Measurements from ENCODE around the gene HELZ2.
"Not testable (repeated sequence)": the region's sequence is repeated elsewhere in the genome, so short reads cannot be mapped to it uniquely, and the experiment has no call there.

HELZ2 gene

DNA sequence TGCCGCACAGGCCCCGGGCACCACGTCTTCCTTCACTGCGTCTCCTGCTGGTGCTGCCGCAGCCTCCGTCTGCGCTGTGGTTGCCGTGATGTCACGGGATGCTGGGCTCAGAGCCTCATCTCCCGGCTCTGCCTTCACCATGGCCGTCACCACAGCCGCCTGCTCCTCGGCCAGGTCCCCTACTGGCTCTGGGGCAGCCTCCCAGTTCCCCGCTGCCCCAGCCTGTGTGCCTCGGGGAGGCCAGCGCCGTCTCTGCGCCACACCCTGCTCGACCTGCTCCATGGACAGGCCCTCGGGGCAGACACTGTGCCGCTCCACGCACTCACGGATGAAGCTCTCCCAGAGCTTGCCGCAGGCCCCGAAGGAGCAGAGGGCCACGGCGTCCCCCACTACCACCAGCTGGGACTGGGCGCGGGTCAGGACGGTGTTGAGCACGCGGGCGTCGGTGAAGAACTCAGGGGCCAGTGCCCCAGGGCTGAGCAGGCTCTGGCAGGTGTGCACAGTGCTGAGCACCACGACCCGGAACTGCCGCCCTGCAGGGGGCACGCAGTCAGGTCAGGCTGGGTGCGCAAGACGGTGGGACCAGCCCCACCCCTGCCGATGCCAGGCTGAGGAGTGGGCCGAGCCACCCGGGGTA, 8.2 kb downstream of the HELZ2 start:
- no peak for DNase-seq (ENCODE audit: low read depth in 1 of 2, low spot score in 1 of 2)

- DNase-seq (ENCODE audit: low read depth in 1 of 2, low spot score in 1 of 2): no peak
Measured at GRCh38 chr20:63565021-63565698, 8.9 kb downstream of the HELZ2 start.

GRCh38 chr20:63564036-63564810, 9.8 kb downstream of the HELZ2 start:
- DNase-seq (ENCODE audit: low read depth in 1 of 2, low spot score in 1 of 2): no peak

GRCh38 chr20:63563225-63563935, 10.7 kb downstream of the HELZ2 start:
- DNase-seq (ENCODE audit: low read depth in 1 of 2, low spot score in 1 of 2): no peak

DNA sequence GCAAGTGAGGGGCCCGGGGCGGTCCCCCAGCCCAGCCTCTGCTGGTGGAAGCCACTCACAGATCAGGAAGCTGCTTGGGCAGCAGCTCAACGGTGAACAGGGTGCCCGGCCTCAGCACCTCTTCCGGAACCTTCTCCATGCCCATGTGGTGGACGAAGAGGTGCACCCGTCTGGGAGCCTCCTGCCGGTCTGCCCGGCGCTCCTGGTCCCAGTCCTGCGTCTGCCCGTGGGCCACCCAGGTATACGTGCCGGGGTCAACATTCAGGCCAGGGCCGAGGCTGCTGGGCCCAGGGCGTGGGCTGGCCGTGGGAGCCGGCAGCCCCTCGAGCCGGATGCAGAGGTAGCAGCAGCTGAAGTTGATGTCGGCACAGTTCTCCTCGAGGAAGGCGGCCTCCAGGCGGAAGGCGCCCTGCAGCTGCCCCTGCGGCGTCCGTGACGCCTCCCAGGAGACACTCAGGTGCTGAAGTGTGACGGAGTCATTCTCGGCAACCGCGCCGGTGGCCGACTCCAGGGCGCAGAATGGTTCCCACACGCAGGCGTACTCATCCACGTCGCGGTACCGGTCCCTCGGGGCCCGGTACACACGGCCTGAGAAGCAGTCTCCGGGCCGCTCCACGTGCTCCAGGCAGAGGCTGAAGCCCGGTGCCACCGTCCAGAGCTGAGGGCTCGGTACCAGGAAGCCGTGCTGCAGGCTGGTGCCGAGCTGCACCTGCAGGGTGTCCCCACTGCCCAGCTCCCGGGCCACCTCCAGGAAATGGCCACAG, 11.4 kb downstream of the HELZ2 start:
- no peak for DNase-seq (ENCODE audit: low read depth in 1 of 2, low spot score in 1 of 2)

- DNase-seq (ENCODE audit: low read depth in 1 of 2, low spot score in 1 of 2): no peak
Measured at GRCh38 chr20:63561624-63562396, 12.2 kb downstream of the HELZ2 start.

DNA sequence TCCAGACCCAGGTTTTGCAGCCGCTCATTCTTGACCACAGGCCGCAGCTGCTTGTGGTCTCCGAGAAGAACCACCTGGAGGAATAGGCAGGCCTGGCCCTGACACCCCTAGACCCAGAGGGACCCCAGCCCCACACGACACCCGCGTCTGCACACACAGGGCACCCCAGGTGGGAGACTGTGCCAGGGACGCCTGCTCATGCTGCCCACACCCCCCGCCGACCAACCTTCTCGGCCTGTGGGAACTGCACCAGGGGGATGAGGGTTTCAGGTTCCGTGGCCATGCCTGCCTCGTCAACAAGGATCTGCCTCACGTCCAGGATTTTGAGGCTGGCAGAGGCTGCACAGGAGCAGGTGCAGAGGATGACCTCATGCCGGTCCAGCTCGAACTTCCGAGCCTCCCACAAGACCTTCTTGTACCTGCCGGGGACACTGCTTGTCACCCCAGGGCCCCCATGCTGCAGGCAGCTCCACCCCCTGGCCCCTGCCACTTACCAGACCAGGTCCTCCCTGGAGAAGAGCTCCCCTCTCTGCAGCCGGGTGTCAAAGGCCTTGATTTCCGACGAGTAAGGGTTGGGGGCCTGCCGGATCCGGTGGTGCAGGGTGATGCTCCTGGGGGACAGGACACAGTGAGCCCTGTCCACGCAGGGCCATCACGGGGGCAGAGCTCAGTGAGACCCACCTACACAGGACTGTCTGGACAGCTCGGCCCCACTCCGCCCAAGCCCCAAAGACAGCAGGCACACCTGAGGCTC, 13.0 kb downstream of the HELZ2 start:
- DNase-seq (ENCODE audit: low read depth in 1 of 2, low spot score in 1 of 2): no peak

GRCh38 chr20:63560333-63560805, 13.7 kb downstream of the HELZ2 start:
- DNase-seq (ENCODE audit: low read depth in 1 of 2, low spot score in 1 of 2): no peak

DNA sequence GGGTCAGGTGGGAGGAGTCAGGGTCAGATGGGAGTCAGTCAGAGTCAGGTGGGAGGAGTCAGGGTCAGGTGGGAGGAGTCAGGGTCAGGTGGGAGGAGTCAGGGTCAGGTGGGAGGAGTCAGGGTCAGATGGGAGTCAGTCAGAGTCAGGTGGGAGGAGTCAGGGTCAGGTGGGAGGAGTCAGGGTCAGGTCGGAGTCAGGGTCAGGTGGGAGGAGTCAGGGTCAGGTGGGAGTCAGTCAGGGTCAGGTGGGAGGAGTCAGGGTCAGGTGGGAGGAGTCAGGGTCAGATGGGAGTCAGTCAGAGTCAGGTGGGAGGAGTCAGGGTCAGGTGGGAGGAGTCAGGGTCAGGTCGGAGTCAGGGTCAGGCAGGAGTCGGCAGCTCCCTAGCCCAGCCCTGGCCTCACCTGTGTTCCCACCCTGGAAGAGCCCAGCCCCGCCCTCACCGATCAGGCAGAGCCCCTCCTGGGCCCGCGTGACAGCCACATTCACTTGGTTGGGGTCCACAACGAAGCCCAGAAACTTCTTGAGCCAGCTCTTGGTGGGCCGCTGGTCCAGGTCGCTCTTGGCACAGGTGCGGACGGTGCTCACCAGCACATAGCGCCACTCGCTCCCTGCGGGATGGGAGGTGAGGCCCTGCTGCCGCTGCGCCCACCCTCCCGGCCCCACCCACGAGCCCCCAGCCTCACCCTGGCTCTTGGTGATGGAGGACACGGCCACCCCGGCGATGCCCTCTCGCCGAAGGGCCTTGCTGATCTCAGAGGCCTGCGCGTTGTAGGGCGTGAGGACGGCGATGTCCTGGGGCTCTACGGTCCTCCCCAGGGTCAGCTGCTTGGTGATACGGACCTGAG, 14.3 kb downstream of the HELZ2 start:
- DNase-seq (ENCODE audit: low read depth in 1 of 2, low spot score in 1 of 2): not testable (repeated sequence)

DNA sequence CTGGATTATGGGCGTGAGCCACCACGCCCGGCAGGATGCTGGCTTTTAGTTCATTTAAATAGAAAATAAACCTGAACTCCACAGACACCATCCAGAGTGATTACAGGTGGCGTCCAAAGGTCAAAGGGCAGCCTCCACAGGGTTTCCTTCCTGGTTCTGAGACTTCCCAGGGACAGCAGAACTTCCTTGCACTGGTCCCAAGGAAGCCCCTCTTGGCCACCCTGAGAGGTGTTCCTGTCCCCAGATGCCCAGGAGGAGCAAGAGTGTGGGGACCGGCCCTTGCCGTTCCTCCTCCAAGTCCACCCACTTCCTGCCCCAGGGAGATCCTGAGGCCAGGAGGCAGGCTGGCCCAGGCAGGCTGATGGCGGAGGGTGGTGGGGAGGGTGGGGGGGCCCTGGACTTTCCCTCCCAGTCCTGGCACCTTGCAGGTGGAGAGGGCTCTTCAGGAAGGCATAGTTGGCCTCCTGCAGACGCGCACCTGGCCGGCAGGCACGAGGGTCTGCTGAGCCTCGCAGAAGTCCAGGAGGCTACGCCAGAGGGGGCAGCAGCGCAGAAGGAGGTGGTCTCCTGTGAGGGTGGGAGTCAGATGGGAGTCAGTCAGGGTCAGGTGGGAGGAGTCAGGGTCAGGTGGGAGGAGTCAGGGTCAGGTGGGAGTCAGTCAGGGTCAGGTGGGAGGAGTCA, 15.1 kb downstream of the HELZ2 start:
- DNase-seq (ENCODE audit: low read depth in 1 of 2, low spot score in 1 of 2): no peak

DNA sequence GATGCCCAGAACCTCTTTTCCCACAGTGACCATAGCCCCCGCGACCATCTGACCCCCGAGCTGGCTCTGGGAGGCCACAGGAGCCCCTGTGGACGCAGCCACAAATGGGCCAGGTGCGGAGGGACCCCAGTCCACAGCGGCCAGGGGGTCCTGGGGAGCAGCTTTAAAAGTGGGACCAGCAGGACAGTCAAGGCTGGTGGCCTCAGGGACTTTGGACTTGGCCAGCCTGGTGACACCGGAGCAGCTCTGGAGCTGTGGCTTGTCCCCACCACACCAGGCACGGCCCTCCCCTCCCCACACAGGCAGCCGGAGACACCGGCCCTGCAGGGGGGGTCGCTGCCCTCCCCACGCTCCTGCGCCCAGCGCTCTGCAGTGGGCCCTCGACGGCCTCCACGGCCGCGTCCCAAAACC, 16.6 kb downstream of the HELZ2 start:
- DNase-seq (ENCODE audit: low read depth in 1 of 2, low spot score in 1 of 2): no peak

DNA sequence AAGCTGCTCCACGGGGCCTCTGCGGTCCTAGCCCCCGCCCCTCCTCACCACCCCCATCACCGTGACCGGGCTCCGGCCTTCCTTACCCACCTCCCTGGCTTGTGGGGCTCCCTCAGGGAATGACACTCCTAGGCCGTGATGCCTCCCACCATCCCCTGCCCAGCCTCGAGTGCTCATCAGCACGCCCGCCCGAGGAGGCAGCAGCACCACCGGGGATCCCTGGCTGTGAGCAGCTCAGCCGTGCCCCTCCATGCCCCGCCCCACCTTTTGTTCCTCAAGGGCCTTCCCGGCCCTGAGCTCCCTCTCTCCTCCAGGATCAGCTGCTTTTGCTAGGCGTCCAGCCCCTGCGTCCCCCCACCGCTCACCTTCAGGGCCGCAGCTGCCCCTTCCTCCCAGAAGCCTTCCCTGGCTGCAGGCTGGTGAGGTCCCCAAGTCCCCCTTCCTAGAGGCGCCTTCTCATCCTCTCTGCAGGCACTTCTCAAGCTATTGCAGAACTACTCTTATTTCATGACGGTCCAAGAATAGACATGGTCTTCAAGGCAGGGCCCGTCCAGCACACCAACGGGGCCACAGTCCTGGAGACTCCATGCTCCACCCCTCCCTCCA, 17.1 kb downstream of the HELZ2 start:
- DNase-seq (ENCODE audit: low read depth in 1 of 2, low spot score in 1 of 2): no peak

- no peak for DNase-seq (ENCODE audit: low read depth in 1 of 2, low spot score in 1 of 2)
Measured at GRCh38 chr20:63555661-63556381, 18.2 kb downstream of the HELZ2 start.

- no peak for DNase-seq (ENCODE audit: low read depth in 1 of 2, low spot score in 1 of 2)
Measured at GRCh38 chr20:63554361-63555278, 19.4 kb downstream of the HELZ2 start.

- DNase-seq (ENCODE audit: low read depth in 1 of 2, low spot score in 1 of 2): peak in 1 of 2 donors; percentile 25
Measured at GRCh38 chr20:63553933-63554290, 20.1 kb downstream of the HELZ2 start, which contains the start of gene FNDC11. FNDC11 (plus strand) TSS chr20:63554159; CDS start chr20:63555664, 1,505 bp downstream.

All from activated T-helper 1 cell treated with anti-CD3 and anti-CD28 coated beads, Interleukin-2, amount 50 U/mL, for 16 hours (primary cell).